NAMALWA (cell line): ENCODE results near the gene PRKG1.
A peak's percentile ranks its signal among the peaks of the same experiment; 100 is the strongest.
"Not testable (repeated sequence)": the region's sequence is repeated elsewhere in the genome, so short reads cannot be mapped to it uniquely, and the experiment has no call there.

Experiments
- DNase-seq: peaks from one replicate; pipeline ENCODE4 v3.0.0-alpha.2; 2015; ENCODE audit warnings: low spot score

PRKG1 gene

DNA sequence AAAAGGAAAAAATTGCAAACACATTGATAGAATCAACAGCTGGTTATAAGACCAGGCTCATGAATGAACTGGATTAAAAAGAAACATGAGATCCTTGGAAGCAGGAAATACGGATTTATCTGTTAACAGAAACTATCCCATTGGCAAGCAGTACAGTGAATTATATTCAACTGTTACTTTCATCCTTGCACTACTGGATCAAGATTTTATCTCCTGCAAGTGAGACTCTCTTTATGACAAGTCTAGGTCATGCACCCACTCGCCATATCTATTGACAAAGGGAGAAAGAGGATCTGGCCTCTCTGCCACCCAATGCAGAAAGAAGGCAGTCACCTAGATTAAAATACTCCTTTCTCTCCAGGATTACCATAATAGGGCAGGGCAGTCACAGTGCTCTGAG lies 583.7 kb downstream of the PRKG1 start:
- no peak for DNase-seq

DNA sequence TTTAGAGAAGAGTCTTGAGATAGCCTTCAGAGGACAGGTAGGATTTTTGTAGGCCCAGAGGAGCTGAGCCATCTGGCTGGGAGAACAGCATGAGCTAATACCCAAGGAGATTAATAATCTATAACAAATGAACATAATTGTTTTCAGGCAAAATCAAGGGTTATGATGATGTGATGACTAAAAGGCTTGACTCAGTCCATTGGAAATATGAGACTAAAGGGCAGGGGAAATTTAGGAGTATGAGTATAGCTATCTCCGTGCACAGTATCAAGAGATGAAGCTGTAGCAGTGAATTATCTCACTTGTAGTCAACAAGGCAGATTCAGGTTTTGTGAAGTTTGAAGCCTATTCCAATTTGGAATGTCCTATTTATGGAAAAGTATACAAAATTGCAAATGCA lies 585.1 kb downstream of the PRKG1 start:
- DNase-seq: no peak

DNA sequence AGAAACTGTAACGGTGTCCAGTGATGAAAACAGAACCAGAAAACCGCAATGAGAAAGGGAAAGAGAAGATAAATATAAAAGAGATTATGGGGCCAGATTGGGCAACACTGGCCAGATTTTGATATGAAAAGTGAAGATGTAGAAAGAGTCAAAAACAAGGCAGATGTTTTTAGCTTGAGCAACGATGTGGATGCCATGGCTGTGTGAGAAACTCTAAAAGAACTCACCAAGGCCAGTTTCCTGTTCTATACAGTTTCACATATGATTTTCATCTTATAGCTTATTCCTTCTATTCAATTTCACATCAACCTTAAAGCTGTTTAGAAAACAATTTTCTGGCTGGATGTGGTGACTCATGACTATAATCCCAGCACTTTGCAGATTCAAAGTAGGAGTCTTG lies 588.8 kb downstream of the PRKG1 start:
- no peak for DNase-seq

DNA sequence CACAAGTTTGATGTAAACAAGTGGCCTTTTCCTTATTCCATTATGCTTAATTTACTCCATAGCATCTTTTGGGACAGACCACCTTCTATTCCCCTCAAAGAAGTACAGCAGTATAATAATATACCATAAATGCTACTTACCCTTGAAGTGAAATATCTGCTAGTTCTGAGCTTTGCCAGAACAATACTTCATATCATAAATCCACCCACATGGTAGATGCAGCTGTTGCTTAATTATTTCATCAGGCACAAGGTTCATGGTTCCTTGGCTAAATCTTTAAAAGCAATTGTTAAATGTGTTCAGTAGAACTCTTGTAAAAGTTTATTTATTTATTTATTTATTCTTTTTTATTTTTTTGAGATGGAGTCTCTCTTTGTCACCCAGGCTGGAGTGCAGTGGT lies 592.2 kb downstream of the PRKG1 start:
- no peak for DNase-seq

DNA sequence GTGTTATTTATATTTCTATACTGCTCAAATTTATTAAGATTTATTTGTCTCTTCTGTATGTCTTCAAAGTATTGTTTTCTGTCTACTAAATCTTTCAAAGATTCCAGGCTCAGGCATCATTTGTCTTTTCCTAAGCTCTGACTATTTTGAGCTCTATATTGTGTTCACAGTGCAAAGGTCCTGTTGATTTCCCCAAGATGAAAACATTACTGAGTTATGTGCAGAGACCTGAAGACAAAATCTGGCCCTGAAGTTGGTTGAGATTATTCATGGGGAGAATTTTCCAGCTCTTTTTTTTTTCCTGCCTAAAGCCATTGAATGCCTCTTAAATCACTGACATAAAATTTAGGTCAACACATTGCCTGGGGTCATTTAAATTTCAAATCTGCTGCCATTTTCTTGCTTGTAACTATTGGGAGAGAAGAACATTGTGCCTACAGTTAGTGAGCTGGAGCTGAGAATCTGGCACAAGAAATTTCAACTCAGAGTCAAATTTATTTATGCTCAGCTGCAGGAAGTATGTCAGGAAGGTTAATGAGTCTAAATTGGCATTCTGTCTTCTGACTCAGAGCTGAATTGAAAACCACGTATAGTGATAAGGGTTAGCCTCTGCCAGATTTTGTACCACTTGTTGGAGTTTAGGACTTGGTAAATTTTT lies 593.5 kb downstream of the PRKG1 start:
- no peak for DNase-seq

DNA sequence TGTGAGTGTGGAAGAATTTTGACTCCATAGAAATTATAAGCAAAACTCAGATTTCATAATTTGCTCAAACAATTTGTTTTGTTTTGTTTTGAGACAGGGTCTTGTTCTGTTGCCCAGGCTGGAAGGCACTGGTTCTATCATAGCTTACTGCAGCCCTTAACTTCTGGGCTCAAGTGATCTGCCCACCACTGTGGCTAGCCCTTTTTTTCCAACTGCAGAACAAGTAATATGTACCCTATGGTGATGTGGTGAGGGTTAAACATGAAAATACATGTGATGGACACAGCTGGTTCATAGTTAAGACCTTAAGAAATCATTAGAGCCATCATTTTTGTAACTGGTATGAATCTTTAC lies 594.0 kb downstream of the PRKG1 start:
- no peak for DNase-seq

DNA sequence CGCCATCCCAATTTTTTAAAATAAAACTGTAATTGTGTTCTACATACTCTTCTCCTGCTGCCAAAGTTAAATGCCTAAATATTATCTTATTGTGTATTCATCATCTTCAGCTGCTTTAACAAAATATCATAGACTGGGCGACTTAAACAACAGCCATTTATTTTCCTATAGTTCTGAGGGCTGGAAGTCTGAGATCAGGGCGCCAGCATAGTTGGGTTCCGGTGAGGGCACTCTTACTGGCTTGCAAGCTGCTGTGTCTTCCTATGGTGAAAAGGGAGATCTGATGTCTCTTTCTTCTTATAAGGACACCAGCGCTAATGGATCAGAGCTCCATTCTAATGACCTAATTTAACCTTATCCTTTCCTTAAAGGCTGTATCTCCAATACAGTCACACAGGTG lies 594.8 kb downstream of the PRKG1 start:
- no peak for DNase-seq

DNA sequence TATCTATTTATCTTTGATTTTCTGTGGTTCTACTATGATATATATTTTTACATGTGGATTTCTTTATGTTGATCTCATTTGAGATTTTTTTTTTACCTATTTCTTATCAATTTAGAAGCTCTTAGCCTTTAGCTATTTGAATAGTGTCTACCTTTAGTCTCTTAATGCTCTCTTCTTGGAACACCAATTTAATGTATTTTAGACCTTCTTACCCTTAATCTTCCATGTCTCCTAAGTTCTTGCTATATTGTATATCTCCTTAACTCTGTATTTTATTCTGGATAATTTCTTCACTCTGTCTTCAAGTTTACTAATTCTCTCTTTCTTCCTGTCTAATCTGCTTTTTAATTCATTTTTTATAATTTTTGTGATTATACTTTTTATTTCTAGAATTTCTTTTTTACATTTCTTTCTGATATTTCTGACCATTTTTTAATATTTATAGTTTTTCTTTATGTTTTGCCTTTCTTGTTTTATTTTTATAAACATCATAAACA lies 597.8 kb downstream of the PRKG1 start:
- no peak for DNase-seq

DNA sequence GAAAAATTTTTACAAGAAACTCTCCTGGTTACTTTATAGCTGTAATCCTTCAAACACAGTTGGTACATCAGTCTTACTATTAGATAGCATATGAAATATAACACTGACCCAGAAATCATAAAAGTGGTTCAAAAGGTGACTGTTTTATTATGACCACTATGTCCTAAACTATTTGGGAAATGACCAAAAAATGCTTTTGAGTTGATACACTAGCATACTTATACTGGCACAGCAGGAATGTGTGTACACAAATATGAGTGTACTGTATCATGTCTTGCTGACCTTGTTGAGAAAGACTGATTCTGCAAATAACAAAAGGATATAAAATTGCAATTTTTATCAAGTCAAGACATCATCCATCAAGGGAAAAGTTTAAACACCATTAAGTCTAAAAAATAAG lies 600.8 kb downstream of the PRKG1 start:
- DNase-seq: no peak

DNA sequence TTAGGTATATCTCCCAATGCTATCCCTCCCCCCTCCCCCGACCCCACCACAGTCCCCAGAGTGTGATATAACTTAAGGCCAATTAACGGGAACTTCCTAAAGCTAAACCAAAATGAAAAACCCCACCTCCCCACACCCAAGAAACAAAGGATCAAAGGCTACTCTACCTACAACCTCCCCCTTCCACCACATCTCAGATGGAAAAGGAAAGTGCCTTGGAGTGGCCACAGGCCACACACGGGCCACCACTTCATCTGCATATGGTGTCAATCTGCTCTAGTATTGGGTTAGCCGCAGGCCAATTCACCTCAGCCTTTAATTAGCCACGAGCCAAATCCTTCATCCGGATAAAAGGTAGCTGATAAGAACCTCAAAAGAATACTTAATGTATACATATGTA lies 605.6 kb downstream of the PRKG1 start:
- DNase-seq: no peak

DNA sequence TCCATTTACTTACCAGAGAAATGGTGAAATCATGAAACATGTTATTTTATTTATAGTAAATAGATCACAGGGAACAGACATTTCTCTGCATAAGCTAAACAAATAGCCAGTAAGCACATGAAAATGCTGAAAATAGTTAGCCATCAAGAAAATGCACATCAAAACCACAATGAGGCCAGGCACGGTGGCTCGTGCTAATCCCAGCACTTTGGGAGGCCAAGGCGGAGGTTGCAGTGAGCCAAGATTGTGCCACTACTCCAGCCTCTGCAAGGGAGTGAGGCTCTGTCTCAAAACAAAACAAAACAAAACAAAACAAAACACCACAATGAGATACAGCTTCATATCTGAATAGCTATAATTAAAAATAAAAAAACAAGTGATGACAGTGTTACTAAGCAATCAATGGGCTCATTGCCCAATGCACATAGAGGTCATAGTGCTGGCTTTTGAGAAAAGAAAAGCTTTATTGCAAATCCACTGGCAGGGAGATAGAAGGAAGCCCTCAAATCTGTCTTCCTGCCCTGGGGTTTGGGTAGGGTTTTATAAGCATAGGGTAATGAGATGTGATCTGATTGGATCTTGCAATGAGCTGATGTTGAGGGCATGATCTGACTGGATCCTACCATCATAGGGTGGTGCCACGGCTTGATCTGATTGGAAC lies 608.9 kb downstream of the PRKG1 start:
- DNase-seq: peak; percentile 45

DNA sequence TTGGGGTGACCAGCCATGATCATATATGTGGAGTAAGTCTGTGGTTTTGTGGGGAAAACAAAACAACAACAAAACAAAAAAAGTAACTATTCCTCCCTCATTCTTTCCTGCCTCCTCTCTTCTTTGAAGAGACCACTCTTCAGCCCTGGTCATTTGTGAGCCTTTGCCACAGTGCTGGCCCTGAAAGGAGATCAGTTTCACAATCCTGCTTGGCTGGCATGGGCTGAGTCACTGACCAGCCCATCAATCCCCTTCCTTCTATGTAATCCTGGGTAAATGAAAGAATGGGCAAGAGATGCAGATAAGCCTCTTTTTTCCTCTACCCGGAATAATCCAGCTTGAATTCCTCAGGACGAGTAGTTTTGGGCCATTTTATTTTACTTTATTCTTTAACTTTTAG lies 611.5 kb downstream of the PRKG1 start:
- no peak for DNase-seq

DNA sequence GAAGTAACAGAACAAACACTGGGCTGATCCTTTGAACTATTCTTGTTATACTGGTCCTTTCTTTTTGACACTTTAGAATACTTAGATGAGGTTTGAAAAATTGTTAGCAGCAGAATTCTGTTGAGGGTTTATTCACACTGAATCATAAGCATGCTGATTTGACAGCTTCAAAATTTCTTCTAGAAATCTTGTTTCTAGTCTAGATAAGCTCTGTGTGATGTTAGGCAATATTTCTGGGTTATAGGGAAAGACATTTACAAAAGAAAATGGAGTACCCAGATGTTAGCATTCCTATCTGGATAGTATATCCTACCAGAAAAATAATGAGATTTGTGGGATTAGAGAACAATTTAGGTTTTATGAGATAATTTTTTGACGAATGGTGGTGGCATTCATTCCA lies 613.0 kb downstream of the PRKG1 start:
- DNase-seq: no peak

DNA sequence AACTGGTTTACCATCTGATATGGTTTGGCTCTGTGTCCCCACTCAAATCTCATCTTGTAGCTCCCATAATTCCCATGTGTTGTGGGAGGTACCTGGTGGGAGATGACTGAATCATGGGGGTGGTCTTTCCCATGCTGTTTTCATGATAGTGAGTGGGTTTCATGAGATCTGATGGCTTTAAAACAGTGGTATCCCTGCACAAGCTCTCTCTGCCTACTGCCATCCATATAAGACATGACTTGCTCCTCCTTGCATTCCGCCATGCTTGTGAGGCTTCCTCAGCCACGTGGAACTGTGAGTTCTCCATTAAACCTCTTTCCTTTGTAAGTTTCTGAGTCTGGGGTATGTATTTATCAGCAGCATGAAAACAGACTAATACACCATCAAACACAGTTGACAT lies 614.5 kb downstream of the PRKG1 start:
- not testable (repeated sequence) for DNase-seq

DNA sequence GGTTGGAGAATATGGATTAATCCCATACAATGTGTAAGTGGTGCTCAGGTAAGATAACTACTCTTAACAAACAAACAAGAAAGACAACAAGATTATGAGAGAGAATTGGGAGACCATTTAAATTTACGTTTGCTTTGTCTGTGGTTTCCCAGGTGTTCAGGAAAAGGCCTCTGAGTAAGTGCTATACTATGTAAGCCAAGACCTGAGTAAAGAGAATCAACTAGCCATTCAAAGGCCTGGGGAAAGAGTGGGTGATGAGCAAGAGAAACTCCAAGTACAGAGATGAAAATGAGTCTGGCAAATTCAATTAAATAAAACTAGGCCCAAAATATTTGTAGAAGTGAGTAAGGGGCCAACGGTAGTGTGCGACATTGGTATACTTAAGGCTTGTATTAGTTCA lies 615.2 kb downstream of the PRKG1 start:
- no peak for DNase-seq

DNA sequence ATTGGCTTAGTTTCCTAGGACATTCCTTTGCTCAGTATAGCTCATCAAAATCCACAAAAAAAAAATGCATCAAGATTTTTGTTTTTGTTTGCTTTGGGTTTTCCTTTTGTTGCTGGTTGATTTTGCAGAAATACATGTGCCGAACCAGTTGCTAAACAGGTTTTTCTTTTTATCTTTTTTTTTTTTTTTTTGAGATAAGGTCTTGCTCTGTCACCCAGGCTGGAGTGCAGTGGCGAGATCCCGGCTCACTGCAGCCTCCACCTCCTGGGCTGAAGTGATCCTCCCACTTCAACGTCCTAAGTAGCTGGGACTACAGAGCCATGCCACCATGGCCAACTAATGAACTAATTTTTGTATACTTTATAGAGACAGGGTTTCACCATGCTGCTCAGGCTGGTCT lies 616.8 kb downstream of the PRKG1 start:
- no peak for DNase-seq

DNA sequence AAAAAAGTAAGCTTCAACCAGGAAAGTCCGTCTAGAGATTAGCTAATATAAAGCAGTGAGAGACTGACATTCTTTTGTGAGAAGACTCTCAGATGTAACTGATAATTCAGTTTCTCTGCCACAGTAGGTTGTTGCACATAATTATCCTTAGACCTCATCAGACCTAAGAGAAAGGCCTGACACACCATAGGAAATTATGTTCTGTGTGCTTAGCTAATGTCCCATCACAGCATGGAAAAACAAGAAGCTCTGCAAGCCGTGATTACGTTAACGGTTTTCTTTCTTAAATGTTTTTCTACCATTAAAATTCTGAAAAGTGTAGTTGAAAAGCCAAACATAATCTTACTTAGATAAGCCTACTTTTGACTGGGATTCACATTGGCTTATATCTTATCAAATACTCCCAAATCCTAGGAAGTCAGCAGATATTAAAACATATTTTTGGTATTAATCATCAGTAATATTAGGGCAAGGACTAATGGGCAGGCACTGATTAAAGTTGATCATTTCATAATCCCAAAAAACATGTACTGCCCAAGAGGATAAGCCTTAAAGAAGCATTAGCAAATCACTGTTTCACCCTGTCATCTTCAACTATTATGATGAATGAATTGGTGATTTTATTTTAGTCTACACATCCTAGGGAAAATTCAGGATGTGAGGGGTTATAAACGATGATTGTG lies 619.9 kb downstream of the PRKG1 start:
- no peak for DNase-seq

DNA sequence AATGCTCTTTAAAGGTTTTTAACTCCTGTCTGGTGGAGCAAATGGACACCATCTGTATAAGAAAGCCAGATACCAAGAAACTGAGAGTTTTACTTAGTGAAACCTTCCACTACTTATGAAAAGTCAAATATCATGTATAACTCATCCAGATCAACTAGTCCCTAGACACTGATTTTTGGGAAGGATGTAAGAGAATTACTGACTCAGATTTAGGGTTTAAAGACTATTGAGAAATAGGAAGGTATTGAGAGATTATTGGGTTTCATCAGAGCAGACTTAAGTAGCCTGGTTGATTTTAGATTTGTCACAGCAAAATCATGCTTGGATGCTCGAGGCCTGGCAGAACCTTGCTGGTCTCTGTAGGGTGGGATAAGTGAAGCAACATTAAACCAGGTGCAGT lies 622.0 kb downstream of the PRKG1 start:
- no peak for DNase-seq

DNA sequence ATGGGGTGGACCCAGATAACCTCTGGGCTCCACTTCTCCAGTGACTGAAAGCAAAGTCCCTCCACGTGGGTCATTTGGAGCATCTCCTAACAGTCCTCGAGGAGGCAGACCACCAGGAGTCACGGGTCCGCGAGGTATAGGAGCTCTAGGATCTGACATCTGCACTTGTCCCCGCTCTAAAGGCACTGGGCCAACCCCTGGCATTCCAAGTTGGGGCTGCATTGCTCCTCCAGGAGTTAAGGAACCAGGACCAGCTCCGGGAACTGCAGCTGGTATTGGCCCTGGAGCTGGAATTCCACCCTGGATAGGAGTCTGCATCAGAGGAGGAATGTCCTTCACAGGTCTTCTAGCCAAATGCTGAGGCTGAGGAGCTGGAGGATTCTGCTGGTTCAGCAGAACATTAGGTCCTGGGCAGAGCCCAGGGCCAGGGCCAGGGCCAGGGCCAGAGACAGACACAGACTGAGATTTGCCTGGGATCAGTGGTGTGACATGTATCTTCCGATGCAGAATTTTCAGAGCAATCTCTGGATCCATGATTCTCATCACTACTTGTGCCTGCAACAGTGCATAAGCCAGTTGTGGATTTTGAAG lies 624.3 kb downstream of the PRKG1 start:
- no peak for DNase-seq

DNA sequence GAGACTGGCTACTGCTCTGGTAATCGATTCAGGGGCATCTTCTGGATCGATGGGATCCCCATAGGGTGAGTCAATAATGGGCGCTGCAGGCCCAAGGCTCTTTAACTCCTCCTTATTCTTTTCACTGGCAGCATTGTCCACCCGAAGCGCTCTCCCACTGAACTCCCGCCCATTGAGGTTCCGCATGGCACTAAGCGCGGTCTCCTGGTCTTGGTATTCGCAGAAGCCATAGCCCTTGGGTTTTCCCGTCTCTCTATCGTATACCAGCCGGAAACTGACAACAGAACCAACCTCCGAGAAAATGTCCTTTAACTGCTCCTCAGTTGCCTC lies 624.8 kb downstream of the PRKG1 start:
- no peak for DNase-seq

DNA sequence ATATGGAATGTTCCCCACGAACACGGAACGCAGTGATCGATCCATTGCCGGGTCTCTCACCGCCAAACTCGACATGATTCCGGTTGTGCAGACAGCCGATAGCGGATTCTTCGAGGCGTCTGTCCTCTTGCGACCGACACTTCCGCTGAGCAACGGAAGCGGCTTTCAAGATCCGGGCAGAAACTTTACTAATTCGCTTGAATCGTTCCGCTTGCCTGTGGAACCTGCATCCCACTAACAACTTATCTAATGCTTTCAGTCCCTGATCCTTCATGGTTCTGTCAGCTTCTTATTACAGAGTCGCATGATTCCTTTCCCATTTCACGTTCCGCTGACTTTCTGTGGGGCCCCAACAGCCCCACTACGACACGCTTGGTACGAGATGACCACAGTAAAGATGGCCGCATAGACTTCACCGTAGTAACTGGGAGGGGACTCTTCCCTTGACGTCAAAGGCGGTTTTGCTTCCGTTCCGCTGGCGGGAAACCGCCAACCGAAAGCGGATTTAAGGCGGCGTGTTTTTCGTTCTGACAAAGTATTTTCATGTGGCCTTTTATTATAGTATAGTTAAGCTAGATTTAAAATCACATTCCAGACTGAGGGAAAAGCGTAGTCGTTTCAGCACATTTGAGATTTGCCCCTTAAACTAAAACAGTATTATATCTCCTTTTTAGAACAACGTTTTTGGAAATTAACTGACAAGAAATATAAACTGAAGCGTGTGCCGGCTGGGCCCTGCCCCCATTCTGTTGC lies 625.4 kb downstream of the PRKG1 start, which contains the start of gene CSTF2T:
TSS of gene CSTF2T (minus strand) at position 121 of the 753 bp plus-strand sequence. CDS start at position 75, 46 bp downstream.
- DNase-seq: peak; percentile 95

DNA sequence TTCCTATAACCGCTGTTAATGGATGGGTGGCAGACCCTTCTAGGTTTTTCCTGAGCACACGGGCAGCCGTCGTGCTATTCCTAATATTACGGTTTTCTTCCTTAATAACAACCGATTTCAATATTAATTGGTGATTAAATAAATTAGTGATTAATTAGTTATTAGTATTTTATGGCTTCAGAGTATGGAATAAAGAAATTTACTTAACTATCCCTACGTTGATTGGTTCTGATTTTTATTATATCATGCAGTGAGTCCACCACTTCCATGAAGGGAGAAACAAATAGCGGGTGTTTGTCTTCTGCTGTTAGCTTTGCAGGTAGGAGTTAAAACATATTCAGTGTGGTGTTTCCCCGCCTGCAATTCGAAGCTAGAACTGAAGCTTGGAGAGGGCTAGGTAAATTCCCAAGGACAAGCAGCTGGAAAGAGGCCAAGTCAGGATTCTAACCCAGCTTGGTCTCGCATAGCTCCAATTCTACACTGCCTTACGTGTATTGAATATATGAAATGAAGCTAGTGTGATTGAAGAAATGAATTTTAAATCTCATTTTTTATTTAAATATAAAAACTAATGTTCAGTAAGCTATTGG lies 626.0 kb downstream of the PRKG1 start:
- no peak for DNase-seq
